Subcutaneous abdominal adipose tissue (tissue), 5 donors: ENCODE data around the gene GALNT12.

Experiments used
- H3K27ac ChIP-seq: one replicate; pipeline ENCODE4 v1.7.0; 2013; ENCODE audit warnings: low read depth, mild to moderate bottlenecking, inconsistent platforms, low read length, moderate library complexity
- H3K27me3 ChIP-seq, 5 donors: one replicate each; pipeline ENCODE4 v1.7.0; 2013; ENCODE audit warnings: low read length in 5 of 5, inconsistent platforms in 1 of 5; ENCODE audit not compliant: control insufficient read depth in 5 of 5, insufficient read depth in 4 of 5
- H3K36me3 ChIP-seq, 5 donors: one replicate each; pipeline ENCODE4 v1.7.0; 2013; ENCODE audit warnings: low read length in 5 of 5; ENCODE audit not compliant: control insufficient read depth in 5 of 5, insufficient read depth in 5 of 5
- H3K4me1 ChIP-seq, 5 donors: one replicate each; pipeline ENCODE4 v1.7.0; 2013; ENCODE audit warnings: low read length in 5 of 5, mild to moderate bottlenecking in 3 of 5, moderate library complexity in 1 of 5; ENCODE audit not compliant: control insufficient read depth in 5 of 5, insufficient read depth in 5 of 5
- H3K4me3 ChIP-seq, 5 donors: one replicate each; pipeline ENCODE4 v1.7.0; 2013; ENCODE audit warnings: low read length in 5 of 5, low read depth in 1 of 5
- H3K9ac ChIP-seq, 5 donors: one replicate each; pipeline ENCODE4 v1.7.0; 2013; ENCODE audit warnings: low read length in 5 of 5, mild to moderate bottlenecking in 4 of 5, moderate library complexity in 3 of 5
- H3K9me3 ChIP-seq, 5 donors: one replicate each; pipeline ENCODE4 v1.7.0; 2013; ENCODE audit warnings: low read length in 5 of 5; ENCODE audit not compliant: control insufficient read depth in 5 of 5
- donor health status: healthy.
- donor health status: healthy.
- donor health status: healthy.
- donor health status: healthy.
- donor health status: healthy.

The GALNT12 gene

DNA sequence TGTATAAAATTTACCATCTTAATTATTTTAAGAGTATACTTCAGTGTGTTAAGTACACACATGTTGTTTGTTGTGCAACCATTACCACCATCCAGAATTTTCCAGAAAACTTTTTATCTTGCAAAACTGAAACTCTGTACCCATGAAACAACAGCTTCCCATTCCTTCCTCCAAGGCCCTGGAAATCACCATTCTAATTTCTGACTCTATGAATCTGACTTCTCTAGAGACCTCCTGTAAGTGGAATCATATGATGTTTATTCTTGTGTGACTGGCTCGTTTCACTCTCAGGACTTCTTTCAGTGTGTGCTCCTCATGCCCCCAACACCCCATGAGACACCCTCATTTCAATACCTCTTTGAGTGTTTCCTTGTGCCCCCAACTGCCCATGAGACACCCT, 75.8 kb downstream of the GALNT12 start:
- no peaks in the 10 kb centered on the region for H3K36me3 ChIP-seq
- no peaks in the 10 kb centered on the region for H3K27me3 ChIP-seq
- H3K4me3 ChIP-seq: no peak overlapping the region
- peak overlapping the region; percentile 65 for H3K27ac ChIP-seq
- peaks cover 25 to 84% (median 61%) of the 10 kb centered on the region in 5 donors for H3K4me1 ChIP-seq
- peak overlapping the region in 1 of 5 donors; percentile 15 for H3K9ac ChIP-seq
- H3K9me3 ChIP-seq: no peaks in the 10 kb centered on the region

DNA sequence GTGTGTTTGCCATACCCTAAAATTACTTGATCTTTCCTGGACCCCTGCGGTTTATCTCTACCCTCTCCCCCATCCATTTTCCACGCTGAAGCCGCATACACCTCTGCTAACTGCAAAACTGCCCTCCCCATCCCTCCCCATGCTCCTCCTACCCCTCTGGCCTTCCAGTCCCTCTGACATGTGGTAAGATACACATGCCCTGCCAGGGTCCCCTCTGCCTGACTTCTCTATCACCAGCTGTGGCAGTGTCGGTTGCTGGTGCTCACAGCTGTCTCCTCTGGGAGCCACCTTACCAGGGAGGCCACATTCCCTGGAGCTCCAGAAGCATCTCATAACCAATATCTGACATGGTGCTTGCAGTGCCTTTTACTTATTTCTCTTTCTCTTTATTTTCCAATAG, 77.4 kb downstream of the GALNT12 start:
- H3K9me3 ChIP-seq: no peaks in the 10 kb centered on the region
- no peak overlapping the region for H3K9ac ChIP-seq
- H3K4me1 ChIP-seq: peaks cover 22 to 85% (median 65%) of the 10 kb centered on the region in 5 donors
- peak overlapping the region; percentile 6 for H3K27ac ChIP-seq
- no peaks in the 10 kb centered on the region for H3K27me3 ChIP-seq
- H3K36me3 ChIP-seq: no peaks in the 10 kb centered on the region
- H3K4me3 ChIP-seq: no peak overlapping the region

DNA sequence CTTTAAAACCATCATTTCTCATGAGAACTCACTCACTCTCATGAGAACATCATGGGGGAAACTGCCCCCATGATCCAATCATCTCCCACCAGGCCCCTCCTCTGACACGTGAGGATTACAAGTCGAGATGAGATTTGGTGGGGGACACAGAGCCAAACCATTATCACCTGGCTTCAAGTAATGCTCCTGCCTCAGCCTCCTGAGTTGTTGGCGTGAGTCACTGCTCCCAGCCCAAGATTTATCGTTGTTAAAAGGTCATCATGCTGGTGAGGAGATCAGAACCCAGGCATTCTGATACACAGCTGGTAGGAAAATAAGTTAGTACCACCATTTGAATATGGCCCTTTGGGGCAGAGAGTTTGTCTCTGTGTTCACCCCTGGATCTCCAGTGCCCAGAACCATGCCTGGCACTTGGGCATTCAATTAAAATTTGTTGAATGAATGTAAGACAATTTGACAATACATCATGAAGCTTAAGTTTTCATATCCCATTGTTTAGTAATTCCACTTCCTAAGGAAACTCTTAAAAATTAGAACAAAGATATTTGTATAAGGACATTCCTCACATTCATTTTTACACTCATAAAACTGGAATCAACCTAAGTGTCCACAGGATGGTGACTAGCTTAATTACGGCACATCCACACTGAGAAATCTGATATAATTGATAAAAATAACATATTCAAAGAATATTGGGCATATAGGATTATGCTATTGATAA, 78.3 kb downstream of the GALNT12 start:
- H3K4me1 ChIP-seq: peaks cover 17 to 84% (median 64%) of the 10 kb centered on the region in 5 donors
- H3K9ac ChIP-seq: peak overlapping the region in 1 of 5 donors; percentile 48
- peak overlapping the region; percentile 83 for H3K27ac ChIP-seq

DNA sequence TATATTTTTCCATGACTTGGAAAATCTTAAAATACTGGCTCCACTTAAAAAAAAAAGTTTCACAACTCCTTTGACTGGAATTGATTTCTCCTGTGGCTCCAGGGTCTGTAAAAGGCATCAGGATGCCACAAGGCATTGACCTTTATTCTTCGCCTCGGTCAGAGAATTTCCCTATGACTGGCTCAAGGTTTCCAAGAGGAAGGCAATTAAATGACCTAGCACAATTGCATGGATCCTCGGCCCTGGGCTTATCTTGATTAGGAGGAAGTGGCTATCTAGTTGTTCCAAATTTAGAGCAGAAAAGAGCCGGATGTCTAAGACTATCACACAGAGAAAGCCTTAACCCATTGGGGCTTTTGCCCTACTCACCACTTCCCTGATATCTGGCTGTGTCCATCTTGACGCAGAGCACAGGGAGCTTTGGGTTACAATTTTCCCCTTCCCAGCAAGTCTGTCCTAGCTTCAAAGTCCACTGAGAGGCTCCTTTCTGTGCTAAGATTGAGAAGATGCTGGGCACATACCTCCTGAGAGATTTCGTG, 79.3 kb downstream of the GALNT12 start:
- no peaks in the 10 kb centered on the region for H3K9me3 ChIP-seq
- H3K4me3 ChIP-seq: no peak overlapping the region
- H3K9ac ChIP-seq: peak overlapping the region in 4 of 5 donors; percentile 48 to 70 (median 60)
- H3K27ac ChIP-seq: peak overlapping the region; percentile 83
- H3K36me3 ChIP-seq: no peaks in the 10 kb centered on the region
- no peaks in the 10 kb centered on the region for H3K27me3 ChIP-seq
- peaks cover 17 to 81% (median 57%) of the 10 kb centered on the region in 5 donors for H3K4me1 ChIP-seq

More for the DNA sequence above, 78.3 kb downstream of the GALNT12 start:
- H3K27me3 ChIP-seq: no peaks in the 10 kb centered on the region
- no peaks in the 10 kb centered on the region for H3K9me3 ChIP-seq
- no peak overlapping the region for H3K4me3 ChIP-seq
- no peaks in the 10 kb centered on the region for H3K36me3 ChIP-seq

DNA sequence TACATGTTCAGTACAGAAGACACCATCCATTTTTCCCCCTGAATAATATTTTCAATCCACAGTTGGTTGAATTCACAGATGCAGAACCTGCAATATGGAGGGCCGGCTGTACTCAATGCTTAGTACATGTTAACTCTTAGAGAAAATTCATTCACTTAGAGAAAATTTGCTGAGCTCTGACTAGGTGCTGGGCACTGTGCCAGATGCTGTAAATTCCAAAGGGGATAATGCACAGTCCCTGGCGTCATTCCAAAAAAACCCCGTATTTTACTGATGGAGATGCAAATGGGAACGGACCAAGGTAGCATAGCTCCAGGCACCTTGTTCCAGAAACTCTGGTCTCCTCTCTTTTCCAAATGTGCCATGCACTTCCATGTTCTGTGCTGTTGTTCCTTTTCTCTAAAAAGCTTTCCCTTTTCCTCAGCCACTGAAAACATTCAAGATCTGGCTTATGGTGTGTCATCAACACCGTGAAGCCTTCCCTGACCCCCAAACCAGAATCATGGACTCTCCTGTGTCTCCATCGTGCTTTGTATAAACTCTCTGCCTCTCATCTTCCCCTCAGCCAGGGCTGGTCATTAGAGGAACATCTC, 80.5 kb downstream of the GALNT12 start:
- Histone ChIP-seq H3K9me3 (no peaks in the 10 kb centered on the region), H3K4me3 (no peak overlapping the region), H3K36me3 (no peaks in the 10 kb centered on the region), H3K9ac (no peak overlapping the region), H3K27ac (peak overlapping the region; percentile 83), H3K4me1 (peaks cover 8 to 76% (median 45%) of the 10 kb centered on the region in 5 donors), H3K27me3 (no peaks in the 10 kb centered on the region)

DNA sequence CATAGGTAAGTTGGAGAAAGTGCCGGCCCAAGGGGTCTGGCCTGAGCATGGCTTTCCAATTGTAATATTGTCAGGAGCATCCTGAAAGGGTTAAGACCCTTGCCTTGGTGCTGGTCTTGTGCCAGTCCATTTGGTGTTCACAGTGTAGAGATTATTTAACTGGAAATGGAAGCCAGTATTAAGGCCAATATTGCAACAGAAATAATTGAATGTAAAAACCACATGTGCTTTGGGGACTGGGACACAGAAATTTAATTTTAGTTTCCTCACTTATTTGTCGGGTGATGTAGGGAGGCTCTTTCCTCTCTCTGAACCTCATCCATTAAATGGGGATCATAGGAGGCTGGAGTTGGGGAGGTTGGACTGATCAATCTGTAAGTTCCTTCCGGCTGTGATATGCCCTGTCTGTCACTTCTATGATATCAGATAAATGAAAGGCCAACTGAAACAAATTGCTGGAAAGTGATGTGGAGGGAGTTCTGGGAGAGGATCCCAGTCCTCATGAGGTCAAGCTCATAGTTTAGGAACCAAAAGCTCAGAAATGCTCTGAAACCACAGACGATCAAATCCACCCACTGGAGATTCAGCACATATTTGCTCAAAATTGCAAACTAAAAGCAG, 81.4 kb downstream of the GALNT12 start:
- Histone ChIP-seq H3K27ac (peak overlapping the region; percentile 45), H3K27me3 (no peaks in the 10 kb centered on the region), H3K4me3 (no peak overlapping the region), H3K9me3 (no peaks in the 10 kb centered on the region), H3K4me1 (peaks cover 8 to 76% (median 45%) of the 10 kb centered on the region in 5 donors), H3K36me3 (no peaks in the 10 kb centered on the region), H3K9ac (peak overlapping the region in 1 of 5 donors; percentile 24)

DNA sequence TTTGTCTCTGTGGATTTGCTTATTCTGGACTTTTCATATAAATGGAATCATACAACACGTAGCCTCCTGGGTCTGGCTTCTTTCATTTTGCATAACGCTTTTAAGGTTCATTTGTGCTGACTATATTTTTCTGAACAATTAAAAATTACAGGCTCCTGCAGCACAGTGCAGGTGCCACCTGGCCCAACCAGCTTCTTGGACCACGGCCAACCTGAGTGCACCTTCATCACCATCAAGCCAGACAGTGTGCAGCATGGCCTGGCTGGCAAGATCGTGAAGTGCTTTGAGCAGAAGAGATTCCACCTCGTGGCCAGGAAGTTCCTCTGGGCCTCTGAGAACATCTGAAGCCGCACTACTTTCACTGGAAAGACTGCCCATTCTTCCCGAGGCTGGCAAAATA, 82.8 kb downstream of the GALNT12 start:
- H3K36me3 ChIP-seq: no peaks in the 10 kb centered on the region
- H3K27me3 ChIP-seq: no peaks in the 10 kb centered on the region
- no peaks in the 10 kb centered on the region for H3K9me3 ChIP-seq
- no peak overlapping the region for H3K27ac ChIP-seq
- H3K4me3 ChIP-seq: no peak overlapping the region
- H3K4me1 ChIP-seq: peaks cover 8 to 78% (median 45%) of the 10 kb centered on the region in 5 donors
- H3K9ac ChIP-seq: no peak overlapping the region

DNA sequence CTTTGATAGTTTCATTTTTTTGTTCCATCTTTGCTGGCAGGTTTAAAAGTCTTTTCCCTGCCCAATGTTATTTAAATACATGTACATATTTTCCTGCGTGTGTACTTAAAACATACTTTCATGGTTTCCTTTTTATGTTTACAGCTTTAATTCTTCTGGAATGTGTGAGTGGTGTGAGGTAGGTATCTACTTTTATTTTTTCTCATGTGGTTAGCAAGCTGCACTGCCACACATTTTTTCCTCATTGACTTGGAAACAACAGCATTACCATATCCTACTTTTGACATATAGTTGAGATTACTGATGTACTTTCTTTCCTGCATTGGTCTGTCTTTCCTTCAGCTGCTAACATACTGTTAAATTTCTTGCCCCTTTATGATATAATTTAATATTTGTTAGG, 84.8 kb downstream of the GALNT12 start:
- peaks cover 0 to 4% (median 0%) of the 10 kb centered on the region in 5 donors for H3K9me3 ChIP-seq
- no peak overlapping the region for H3K9ac ChIP-seq
- no peaks in the 10 kb centered on the region for H3K36me3 ChIP-seq
- no peak overlapping the region for H3K27ac ChIP-seq
- no peak overlapping the region for H3K4me3 ChIP-seq
- H3K27me3 ChIP-seq: no peaks in the 10 kb centered on the region
- peaks cover 3 to 67% (median 32%) of the 10 kb centered on the region in 5 donors for H3K4me1 ChIP-seq

DNA sequence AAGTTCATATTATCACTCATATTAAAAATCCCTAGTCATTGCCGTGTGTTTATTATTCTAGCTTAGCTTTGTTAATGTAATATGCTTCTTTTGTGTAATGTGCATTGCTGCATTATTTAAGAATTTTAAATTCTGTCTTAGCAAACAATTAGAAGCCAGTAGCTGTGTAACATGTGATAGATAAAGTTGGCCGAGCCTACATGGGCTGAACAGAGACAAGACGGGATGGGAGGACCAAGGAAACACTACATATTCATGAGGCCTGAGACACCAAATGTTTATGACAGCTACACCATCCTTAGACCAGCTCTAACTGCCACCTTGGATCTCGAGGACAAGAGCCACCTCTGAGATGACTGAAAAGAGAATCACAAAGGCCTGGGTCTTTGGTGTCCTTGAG, 85.2 kb downstream of the GALNT12 start:
- no peaks in the 10 kb centered on the region for H3K27me3 ChIP-seq
- no peak overlapping the region for H3K27ac ChIP-seq
- H3K9me3 ChIP-seq: peaks cover 0 to 4% (median 0%) of the 10 kb centered on the region in 5 donors
- no peaks in the 10 kb centered on the region for H3K36me3 ChIP-seq
- no peak overlapping the region for H3K9ac ChIP-seq
- H3K4me3 ChIP-seq: no peak overlapping the region
- peaks cover 3 to 63% (median 30%) of the 10 kb centered on the region in 5 donors for H3K4me1 ChIP-seq

DNA sequence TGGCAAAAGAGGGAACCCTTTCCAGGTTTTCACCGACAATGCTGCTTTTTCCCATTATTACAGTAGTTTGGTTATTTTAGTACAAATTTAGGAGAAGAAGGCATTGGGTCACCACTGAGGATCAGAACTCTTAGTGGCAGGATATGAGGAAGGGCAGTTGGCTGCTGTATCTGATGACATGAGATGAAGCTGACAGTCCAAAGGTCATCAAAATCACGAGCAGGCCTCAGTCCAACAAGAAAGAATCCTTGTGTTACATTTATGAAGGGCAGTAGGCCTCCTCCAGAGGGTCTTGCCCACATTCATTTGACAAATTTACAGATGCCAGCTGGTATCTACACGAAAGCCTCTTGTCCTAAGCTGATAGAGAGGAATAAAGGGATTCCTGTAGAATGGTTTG, 86.7 kb downstream of the GALNT12 start:
- Histone ChIP-seq H3K9ac (no peak overlapping the region), H3K4me1 (peaks cover 2 to 52% (median 15%) of the 10 kb centered on the region in 5 donors), H3K27ac (peak overlapping the region; percentile 45), H3K4me3 (no peak overlapping the region), H3K36me3 (no peaks in the 10 kb centered on the region), H3K27me3 (no peaks in the 10 kb centered on the region), H3K9me3 (peaks cover 0 to 4% (median 0%) of the 10 kb centered on the region in 5 donors)
